HL-60/S4 treated with phorbol 12-myristate 13-acetate at 8.2 ng/mL for 4 days and 3 days (cell line): ENCODE data around the gene IL5RA.

ENCODE experiments used
- in situ Hi-C: fragments of 300-500 bp; cut with MboI; formaldehyde crosslinking; loops from 2 replicates; pipeline ENCODE4 v1.15.0; 2022; ENCODE audit warnings: low sequenced_read_pairs

Gene IL5RA, protein sequence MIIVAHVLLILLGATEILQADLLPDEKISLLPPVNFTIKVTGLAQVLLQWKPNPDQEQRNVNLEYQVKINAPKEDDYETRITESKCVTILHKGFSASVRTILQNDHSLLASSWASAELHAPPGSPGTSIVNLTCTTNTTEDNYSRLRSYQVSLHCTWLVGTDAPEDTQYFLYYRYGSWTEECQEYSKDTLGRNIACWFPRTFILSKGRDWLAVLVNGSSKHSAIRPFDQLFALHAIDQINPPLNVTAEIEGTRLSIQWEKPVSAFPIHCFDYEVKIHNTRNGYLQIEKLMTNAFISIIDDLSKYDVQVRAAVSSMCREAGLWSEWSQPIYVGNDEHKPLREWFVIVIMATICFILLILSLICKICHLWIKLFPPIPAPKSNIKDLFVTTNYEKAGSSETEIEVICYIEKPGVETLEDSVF

GRCh38 chr3:3110299-3110630, at the start of gene IL5RA:
IL5RA (minus strand) TSS chr3:3110374; CDS start chr3:3104984, 5,390 bp downstream.
- in situ Hi-C loops = no loop called here

DNA sequence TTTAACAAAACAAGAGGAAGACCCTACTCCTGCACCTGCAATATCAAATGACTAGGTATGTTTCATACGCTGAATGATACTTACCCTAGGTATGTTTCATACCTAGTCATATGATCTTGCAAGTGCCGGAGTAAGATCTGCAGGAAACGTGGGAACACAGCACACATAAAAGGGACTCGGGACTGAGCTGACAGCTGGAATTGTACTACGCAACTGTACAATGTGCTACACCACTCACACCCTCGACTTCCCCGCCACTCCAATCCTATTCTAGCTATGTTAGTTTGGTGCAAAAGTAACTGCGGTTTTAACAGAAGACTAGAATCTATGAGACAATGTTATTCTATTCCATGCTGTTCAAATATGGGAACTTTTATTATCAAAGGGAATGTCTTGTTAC, 47.3 kb upstream of the IL5RA start:
- in situ Hi-C loops = no loop called here

- in situ Hi-C loops = no loop called here
Observed at GRCh38 chr3:3154879-3155610, 44.9 kb upstream of the IL5RA start.

DNA sequence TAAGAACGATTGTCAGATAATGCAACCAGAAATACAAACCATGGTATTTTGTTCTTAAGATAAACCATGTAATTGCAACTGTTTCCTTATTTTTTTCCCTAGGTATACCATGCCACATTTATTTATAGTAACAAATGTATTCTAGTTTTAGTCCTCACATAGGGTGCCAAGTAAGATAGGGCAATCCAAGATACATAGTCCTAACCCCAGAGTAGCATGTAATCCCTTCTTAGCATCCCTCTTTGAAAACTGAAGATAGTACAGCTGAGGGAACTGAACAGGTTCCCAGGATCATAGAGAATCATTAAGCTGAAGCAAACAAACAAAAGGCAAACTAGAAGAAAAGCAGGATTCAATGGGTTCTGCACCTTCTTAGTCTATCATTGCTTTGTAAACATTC, 41.3 kb upstream of the IL5RA start:
- in situ Hi-C loops = no loop called here

GRCh38 chr3:3149560-3149959, 39.4 kb upstream of the IL5RA start:
- in situ Hi-C loops = no loop called here

DNA sequence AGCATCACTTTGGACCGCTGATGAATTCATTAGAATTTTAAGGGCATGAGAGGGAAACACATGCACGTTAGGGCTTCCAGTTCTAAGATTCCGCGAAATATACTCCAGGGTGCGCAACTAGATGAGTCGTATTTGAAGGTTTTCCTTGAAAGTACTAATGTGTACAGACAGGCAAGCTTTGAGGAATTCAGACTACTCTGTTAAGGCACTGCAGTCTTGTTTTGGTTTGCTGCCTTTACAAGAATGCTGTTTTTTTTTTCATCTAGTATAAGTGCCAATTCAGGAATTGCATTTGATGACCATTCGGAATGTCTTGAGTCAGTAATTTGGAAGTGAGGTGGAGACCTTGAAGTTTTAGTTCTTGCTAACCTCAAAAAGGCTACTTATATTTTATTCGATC, 35.7 kb upstream of the IL5RA start:
- in situ Hi-C loops = no loop called here

DNA sequence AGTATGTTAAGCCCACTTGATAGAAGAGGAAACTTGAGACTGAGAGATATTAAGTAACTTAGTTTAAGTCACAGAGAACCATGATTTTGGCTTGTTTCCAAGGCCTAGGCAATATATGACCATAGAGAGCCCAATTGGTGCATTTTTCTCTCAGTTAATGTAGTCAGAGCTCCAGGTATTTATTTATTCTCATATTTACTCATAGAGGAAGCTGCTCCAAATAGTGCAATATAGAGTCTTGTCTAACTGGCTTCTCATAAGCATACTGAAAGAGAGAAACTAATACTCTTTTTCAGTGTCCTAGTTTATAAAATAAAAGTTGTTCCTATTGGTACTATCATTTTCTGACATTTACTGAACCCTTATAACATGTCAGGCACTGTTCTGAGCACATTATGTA, 31.8 kb upstream of the IL5RA start:
- in situ Hi-C loops = no loop called here

GRCh38 chr3:3137526-3137925, 27.4 kb upstream of the IL5RA start:
- in situ Hi-C loops = no loop called here

DNA sequence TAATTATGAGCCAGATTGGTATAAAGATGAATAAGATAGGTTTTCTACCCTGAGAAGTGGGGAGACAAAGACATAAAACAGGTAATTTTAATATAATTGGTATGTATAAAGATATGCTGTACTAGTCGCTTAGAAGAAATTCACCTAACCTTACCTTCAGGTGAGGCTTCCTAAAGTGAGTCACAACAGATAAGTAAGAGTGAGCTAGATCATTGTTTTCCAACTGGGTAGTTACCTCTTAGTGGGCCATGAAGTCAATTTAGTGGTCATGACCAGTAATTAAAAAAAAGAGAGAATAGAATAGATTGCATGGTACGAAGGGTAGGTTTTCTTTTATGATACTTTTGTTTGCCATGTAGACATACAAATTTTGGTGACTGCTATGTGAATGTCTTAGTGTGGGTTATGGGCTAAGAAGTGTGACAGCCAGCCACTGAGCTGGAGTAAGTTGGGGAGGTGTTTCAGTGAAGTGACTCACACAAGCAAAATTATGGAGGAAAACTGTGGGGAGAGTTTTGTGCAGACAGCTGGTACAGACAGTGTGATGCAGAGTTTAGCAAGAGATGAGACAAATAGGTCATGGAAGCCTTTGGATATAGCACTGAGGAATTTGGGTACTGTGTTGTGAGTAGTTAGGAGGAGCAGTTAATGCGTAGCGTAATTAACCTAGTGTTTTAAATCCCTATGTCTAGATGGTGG, 24.7 kb upstream of the IL5RA start:
- in situ Hi-C loops = no loop called here

DNA sequence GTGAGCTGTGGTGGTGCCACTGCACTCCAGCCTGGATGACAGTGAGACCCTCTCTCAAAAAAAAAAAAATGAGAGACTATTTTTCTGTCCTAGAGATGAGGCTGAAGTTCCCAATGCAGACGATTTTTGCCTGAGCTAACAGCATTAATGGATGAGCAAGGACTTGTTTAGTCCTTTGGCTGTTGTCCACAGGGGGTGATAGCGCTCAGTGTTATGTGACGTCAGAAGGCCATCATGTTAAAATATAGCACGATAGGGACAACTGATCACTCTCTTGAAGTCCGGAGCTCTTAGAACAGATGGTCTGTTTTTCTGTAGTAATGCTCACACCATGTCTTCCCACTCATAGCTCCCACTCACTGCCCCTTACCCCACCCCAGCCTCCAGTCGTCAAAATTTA, 23.3 kb upstream of the IL5RA start:
- in situ Hi-C loops = no loop called here

DNA sequence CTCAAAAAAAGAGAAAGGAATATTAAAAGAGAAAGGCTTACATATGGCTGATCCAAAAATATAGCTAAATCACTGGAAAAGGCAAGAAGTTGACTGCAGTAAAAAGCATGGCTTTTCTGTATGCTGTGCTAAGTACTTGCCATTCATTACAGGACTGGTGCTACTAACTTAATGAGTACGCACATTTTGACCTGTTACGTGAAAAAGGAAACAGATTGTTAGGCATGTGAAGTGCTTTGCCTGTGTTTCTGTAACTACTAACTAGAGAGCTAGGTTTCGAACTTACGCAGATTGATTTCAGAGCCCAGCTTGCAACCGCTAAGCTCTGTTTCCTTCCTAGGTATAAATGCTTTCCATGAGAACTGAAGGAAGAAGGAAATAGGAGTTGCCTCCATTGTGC, 19.4 kb upstream of the IL5RA start:
- in situ Hi-C loops = no loop called here

- in situ Hi-C loops = no loop called here
Observed at GRCh38 chr3:3127432-3128010, 17.3 kb upstream of the IL5RA start.

DNA sequence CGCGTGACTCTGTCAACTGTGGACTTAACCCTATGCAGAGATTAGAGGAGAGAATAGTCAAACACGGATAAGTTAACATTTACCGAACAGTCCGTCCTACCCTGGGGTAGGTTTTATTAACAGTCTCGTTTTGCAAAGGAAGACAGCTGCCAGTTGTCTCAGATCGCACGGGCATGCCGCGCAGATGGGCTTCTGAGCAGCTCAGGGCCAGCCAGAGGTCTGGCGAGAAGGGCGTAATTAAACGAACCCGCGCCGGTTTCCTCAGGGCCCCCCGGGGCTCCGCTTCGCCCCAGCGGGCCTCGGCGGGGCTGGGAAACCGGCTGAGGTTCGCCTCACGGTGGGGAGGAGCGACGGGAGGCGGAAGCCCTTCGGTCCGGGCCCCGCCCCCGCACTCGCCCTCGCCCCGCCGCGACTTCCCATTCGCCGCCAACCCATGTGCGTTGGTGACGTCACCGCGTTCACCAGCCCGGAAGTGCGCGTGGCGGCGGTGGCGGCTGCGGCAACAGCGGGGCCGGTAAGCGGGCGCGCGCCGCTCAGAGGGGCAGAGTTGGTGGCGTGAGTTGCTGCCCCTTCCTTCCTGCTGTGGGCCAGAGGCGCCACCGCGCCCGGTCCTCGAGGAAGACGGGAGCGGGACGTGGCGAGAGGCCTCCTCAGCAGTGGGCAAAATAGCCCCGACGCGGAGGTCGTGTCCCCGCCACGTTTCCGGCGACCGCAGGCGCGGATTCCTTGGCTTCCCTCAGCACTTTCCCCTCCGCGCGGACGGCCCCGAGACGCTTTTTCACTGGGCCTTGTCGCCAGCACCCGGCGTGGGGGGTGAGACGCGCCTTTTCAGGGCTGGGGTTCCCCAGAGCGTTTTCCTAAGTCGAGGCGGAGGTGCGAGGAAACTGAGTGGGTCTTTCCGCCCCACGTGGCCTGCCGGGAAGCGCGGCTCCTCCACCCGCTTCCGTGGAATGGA, 16.6 kb upstream of the IL5RA start, which contains the start of gene TRNT1:
Gene TRNT1 (plus strand): TSS at position 464 of the 955 bp plus-strand sequence. CDS start 2,101 bp downstream, outside the sequence.
- in situ Hi-C loops = no loop called here

DNA sequence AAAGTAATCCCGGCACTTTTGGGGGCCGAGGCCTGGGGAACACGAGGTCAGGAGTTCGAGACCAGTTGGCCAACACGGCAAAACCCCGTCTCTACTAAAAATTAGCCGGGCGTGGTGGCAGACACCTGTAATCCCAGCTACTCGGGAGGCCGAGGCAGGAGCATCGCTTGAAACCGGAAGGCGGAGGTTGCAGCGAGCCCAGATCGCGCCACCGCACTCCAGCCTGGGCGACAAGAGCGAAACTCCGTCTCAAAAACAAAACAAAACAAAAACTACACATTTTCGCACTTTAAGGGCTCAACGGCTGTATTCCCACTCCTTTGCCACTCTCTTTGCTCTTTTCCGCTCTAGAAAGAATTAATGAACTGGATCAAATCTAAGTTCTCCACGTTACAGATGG, 15.8 kb upstream of the IL5RA start:
- in situ Hi-C loops = no loop called here

GRCh38 chr3:3119393-3119851, 9.2 kb upstream of the IL5RA start:
- in situ Hi-C loops = no loop called here

DNA sequence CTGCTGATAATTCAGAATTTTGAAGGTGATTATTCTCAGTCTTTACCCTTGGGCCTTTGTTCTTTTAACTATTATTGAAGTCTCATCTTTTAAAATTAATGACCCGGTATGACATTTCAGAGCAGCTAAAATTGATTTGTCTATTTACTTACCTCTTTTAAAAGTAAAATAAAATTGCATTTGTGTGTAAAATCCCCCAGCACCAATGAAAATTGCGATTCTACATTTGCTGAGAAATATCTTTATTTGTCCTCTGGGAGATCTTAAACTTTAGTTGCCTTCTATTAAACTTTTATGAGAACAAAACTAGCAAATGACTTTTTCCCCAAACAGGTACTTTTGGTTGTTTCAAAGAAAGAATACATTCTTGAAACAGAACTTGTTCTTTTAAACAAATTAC, 7.5 kb upstream of the IL5RA start:
- in situ Hi-C loops = no loop called here

- in situ Hi-C loops = no loop called here
Observed at GRCh38 chr3:3113042-3113709, 3.0 kb upstream of the IL5RA start.

DNA sequence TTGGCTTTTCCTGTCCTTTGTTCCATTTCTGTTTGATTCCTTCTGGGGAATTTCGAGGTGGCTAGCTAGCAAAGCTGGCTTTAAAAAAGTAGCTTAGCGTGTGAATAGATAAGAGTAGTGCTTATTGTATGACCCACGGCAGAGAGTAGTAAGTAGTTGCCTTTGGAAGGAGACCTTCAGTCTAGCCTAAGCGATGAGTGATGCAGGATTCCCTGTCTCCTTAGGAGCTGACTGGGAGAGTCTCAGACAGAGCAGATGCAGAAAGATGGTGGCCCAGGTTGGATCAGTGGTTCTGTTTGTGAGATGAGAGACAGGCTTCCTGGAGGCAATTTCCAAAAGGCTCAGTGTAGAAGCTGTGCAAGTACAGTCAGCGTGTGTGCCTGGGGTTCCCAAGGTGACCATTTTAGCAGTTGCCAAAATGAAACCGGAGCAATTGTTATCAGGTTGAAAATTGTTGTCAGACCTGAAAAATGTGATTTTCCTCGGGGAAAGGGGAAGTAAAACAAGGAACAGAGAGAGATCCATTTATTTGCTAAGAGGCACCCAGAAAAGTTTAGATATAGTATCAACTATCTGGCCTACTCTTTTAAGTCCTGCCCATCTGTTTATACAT, 681 bp upstream of the IL5RA start:
- in situ Hi-C loops = no loop called here
